Stimulated activated CD4-positive, alpha-beta T cell treated with anti-CD3 and anti-CD28 coated beads, Interleukin-1b, Interleukin-23, amount 100 ng/mL, for 4 hours (primary cell): ENCODE data around the gene CCT6A.
"Not testable (repeated sequence)": the region's sequence is repeated elsewhere in the genome, so short reads cannot be mapped to it uniquely, and the experiment has no call there.

Experiments
- DNase-seq, 2 donors: peaks; one replicate each; pipeline ENCODE4 v3.0.0-alpha.2; 2020; ENCODE audit warnings: low read depth in 2 of 2

CCT6A gene

DNA sequence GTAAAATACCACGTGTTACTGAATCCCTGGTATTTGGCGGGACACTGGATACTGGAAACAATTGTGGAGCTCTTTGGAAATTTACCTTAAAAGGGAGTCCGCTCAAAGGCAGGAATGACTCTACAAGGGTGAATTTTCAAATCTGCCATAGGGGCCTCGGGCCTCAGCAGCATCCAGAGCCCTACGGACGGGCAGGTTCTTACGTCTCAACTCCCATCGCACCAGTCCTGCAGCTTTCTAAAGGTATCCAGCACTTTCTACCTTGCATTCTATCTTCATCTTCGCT is 569 bp upstream of the CCT6A start:
- DNase-seq, result no peak

DNA sequence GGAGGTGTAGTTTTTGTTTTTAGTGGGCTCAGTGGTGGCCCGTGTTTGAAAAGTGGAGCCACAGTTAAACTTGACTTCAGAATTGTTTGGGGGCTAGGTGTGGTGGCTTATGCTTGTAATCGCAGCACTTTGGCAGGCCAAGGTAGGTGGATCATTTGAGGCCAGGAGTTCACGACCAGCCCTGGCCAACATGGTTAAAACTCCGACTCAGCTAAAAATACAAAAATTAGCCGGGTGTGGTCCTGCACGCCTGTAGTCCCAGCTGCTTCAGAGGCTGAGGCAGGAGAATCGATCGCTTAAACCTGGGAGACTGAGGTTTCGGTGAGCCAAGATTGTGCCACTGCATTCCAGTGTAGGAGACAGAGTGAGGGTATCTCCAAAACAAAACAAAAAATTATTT is 1.8 kb downstream of the CCT6A start:
- DNase-seq, result no peak

DNA sequence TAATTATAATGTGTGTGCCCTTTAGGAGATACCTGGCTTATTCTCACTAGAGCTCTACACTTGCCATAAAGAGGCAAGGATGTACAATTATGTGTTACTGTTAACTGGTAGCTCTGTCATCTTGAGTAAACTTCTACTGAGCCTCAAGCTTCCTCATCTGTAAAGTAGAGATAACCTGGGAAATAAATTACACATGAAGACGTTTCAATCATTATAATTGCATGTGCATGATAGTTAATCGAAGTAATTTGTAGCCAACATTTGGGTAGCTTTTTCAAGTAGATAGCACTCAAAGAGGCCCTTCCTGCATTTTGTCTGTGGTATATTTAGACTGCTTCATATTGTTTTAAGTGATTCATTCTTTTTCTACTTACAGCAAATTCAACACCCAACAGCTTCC is 2.4 kb downstream of the CCT6A start:
- DNase-seq, result no peak

DNA sequence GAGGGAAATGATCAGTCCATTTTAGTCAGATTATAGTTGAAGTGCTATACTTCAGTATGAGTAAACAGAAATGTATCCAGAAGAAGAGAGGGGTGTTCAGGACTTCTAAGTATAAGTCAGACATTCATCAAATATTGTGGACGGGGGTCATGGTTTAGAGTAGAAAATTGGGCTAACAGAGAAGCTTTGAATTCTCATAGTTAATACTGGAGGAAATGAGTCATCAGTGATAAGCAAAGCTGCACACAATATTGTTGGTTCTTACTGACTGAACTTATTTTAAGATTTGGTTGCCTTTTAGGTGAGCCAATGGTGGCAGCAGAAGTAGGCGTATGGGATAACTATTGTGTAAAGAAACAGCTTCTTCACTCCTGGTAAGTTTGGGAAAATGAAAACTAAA is 10.8 kb downstream of the CCT6A start:
- no peak for DNase-seq

DNA sequence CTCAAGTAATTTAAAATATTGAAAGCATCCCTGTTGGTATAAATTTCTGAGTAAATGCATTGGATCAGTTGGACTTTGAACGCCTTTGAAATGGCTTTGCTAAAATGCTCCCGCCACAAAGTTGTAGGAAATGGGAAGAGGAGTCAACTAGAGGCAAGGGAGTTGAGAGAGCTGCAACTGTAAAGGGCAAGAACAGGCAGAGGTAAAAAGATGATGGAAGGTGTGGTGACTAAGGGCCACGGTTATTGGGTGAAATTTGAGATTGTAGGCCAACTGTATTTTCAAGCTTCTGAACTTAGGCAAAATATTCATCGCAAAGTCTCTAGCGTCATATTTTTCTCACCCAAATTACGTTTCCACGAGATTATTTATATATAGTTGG is 11.9 kb downstream of the CCT6A start:
- no peak for DNase-seq

DNA sequence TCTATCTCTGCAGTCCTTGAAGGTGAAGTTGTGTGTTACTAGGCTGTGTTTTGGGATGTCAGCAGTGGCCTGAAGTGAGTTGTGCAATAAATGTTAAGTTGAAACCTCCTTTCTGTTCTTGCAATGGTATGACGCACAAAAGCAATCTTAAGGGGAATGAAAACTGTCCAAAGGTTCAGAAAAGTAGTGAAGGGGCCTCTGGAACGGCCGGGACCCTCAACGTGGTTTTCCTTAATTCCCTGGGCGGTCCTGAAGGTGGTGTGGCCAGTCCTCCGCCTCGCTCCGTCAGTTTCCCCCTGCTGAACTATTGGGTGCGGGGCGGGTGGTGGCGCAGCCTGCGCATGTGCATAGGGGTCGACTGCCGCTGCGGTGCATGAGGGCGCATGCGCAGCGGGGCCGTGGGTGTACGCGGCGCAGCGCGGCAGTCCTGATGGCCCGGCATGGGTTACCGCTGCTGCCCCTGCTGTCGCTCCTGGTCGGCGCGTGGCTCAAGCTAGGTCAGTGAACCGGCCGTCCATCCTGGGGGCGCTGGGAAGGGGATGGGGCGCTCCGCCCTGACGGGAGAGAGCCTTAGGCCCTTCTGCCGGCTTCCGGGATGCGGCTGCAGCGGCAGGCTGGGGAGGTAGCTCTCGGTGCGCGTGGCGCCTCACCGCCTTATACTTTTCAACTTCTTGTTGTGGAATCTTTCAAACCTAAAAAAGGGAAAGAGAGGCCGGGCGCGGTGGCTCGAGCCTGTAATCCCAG is 12.5 kb downstream of the CCT6A start, which contains the start of gene SUMF2:
Gene SUMF2, plus strand, starts transcription at position 405 of the 744 bp plus-strand sequence. Its CDS starts 26 bp downstream, at position 431.
- DNase-seq, result peak; percentile 88 to 89

DNA sequence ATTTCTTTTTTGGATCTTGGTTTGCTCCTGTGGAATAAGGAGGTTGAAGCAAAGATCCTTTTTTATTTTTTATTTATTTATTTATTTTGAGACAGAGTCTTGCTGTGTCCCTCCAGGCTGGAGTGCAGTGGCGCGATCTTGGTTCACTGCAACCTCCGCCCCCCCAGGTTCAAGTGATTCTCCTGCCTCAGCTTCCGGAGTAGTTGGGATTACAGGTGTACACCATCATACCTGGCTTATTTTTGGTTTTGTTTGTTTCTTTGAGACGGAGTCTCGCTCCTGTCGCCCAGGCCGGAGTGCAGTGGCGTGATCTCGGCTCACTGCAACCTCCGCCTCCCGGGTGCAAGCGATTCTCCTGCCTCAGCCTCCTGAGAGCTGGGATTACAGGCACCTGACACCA is 14.8 kb downstream of the CCT6A start:
- DNase-seq, result not testable (repeated sequence)

DNA sequence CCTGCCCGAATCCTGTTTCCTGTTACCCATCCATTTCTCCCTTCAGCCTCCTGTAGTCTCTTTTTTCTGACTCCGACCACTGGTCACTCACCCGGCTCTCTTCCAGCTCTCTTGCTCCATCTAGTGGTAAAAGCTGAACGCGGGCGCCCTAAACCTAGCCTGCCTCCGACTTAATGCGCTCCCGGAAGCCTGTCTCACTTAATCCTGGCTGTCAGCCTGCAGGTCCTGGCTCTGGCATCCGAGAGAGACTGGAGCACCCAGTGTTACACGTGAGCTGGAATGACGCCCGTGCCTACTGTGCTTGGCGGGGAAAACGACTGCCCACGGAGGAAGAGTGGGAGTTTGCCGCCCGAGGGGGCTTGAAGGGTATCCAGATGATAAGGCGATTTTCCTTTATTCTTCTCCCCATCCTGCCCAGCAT is 22.8 kb downstream of the CCT6A start:
- DNase-seq, result peak; percentile 49 to 57

DNA sequence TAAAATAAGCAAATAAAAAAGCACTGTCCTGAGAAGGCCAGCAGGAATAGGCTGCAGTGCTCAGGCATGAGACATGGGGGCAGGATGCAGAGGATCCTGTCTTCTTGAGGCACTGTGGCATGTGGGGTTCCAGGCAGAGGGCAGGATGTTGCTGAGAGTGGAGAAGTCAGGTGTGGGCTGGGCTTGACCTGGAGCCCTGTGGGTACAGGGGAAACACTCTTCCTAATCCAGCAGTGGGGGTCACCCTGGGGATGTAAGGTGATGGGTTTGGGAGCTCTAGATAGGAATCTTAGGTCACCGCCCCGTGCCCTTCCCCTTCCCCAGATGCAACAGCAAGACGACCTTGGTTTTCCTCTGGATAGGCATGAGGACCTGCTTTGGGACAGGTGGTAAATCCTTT is 26.1 kb downstream of the CCT6A start:
- no peak for DNase-seq

DNA sequence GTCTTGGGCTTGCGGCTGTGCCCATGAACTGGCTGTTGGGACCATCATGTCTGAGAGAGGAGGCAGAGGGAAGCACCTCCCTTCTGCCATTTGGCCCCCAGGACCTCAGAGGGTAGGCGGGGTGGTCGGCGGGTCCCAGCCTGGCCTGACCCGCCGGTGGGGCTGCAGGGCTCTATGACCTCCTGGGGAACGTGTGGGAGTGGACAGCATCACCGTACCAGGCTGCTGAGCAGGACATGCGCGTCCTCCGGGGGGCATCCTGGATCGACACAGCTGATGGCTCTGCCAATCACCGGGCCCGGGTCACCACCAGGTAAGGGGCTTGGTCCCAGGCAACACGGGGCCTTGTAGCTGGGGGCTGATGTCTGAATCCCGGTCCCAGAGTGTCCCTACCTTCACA is 26.6 kb downstream of the CCT6A start:
- no peak for DNase-seq

DNA sequence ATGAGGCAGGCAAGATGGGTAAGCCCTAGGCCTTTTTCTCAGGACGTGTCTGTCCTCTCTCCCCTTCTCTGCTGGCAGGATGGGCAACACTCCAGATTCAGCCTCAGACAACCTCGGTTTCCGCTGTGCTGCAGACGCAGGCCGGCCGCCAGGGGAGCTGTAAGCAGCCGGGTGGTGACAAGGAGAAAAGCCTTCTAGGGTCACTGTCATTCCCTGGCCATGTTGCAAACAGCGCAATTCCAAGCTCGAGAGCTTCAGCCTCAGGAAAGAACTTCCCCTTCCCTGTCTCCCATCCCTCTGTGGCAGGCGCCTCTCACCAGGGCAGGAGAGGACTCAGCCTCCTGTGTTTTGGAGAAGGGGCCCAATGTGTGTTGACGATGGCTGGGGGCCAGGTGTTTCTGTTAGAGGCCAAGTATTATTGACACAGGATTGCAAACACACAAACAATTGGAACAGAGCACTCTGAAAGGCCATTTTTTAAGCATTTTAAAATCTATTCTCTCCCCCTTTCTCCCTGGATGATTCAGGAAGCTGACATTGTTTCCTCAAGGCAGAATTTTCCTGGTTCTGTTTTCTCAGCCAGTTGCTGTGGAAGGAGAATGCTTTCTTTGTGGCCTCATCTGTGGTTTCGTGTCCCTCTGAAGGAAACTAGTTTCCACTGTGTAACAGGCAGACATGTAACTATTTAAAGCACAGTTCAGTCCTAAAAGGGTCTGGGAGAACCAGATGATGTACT is 28.1 kb downstream of the CCT6A start:
- DNase-seq, result no peak

DNA sequence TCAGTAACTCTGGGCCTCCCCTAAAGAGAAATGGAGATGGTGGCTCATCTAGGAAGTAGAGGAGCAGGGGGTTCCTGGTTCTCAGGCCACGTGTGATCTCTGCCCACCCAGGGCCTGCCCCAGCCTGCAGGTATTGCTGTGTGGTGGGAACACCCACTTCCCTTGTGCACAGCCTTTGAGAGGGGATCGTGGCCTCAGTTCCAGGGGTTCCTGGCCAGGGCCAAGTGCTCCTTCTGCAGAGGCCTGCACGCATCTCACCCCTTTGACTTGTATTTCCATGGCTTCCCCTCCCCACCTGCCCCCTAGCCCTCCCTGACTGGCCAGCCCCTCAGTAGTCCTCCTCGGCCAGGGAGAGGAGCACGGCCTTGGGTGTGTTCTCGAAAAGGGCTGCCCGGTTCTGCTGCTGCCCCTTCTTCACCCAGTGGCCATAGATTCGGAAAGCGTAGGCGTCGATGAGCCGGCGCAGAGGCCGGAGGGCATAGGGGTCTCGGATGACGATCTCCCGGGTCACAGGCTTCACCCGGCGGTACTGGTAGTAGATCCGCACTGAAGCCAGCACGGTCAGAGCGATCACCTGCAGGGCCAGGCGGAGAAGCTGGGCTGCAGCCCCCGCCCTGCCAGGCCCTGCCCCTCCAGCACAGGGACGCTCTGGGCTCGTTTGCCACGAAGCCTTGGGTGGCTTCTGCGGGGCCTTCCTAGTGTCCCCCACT is 29.3 kb downstream of the CCT6A start:
- DNase-seq, result not testable (repeated sequence)

DNA sequence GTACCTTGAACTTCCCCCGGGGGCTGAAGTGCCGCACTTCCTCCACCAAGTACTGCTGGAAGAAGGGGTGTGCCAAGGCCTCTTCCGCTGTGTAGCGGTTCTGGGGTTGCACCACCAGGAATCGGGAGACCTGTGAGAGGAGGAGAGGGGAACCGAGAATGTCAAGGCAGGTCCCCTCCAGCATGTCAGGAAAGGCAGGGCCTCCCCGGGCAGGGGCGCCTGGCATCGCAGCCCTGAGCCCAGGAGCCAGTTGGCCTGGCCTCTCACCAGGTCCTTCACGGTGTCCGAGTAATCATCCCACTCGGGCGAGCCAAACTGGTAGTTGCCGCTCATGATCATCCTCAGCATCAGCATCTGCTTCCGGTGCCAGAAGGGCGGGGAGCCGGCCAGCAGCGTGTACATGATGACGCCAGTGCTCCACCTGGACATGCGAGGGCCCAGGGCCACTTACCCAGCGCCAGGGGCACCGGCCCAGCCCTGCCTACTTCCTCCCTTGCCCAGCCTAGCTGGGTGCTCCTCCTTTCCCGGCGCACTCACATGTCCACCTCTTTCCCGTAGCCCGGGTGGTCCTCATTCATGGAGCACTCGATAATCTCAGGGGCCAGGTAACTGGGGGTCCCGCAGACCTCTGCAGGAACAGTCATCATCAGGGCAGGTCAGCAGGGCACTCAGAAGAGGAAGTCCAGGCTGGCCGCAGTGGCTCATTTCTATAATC is 30.2 kb downstream of the CCT6A start:
- DNase-seq, result no peak

DNA sequence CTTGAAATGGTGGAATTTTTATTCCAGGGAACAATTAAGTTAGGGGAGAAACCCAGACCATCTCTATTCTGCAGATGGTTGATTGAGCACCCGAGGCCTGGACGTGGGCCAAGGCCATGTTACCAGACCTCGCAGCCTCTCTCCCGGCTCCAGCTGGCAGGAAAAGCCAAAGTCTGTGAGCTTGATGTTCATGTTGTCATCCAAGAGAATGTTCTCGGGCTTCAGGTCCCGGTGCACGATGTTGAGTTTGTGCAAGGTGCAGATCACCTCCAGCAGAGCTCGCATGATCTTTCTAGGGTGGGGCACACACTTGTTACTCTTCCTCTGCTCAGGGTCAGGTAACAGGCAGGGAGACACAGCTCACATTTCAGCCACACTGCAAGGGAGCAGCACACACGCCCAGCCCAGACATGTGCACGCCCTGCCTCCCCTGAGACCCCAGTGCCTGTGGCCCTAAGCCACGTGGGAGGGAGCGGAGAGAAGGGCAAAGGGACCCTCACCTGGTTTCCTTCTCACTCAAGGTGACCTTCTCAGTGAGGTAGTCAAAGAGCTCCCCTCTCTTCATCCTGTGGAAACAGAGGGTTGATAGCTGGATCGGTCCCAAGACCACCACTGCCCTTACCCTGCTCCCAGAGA is 31.7 kb downstream of the CCT6A start:
- no peak for DNase-seq

DNA sequence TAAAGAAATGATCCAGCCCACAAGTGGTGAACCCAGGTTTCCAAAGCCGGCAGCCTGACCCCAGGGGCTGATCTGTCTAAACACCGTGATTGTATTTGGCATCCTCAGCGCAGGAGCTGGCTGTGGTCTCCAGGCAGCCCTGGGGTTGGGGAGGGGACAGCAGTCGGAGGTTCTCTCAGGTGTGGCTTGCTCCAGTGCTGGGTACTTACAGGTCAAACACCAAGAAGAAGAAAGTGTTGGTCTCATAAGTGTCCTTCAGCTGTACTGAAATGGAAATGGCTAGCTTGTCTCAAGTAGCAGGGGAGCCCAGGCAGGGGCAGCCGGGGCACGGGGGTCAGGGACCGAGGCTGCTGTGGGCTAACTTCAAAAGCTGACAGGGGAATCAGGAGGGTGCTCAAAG is 35.2 kb downstream of the CCT6A start:
- no peak for DNase-seq

DNA sequence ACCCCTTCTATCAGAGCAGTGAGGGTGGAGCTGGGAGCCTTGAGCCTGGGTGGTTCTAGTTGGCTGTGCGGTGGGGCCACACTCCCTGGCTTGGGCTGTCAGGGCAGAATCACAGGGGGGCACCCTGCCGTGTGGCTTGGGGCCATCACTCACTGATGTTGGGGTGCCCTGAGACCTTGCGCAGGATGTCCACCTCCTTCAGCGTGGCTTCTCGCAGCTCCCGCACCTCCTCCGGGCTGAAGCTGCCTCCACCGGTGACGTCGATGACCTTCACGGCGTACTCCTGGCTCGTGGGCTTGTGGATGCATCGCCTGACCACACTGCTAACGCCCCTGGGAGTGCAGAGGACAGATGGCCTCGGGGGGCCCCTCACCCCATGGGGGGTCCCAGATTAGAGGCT is 35.9 kb downstream of the CCT6A start:
- DNase-seq, result no peak

DNA sequence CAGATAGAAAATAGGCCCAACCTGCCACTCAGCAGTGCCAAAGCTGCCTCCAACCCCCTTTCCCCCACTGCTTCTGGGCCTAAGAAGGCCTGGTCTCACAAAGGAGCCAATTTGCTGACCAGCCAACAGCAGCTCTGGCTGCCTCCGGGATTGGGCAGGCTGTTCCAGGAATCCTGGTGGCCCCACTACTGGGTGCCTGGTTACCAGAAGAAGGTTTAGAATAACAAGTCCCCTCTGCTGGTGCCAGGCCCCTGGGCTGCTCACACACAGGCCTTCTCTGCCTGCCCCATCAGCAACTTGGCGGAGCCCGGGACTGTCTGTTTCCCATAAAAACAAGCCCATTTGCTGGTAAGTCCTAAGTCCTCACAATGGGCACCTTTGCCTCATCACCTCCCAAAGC is 40.0 kb downstream of the CCT6A start:
- DNase-seq, result no peak

DNA sequence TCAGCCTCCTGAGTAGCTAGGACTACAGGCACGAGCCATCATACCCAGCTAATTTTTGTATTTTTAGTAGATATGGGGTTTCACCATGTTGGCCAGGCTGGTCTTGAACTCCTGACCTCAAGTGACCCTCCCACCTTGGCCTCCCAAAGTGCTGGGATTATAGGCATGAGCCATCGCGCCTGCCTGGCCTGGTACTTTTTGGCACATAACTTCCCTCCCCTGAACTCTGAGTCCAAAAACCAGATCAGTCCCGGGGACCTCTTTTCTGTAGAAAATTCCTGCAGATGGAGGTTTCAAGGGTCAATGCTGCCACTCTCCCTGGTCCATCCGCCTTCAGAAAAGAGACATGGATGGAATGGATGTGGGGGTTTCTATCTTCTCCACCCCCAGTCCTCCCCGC is 40.8 kb downstream of the CCT6A start:
- DNase-seq, result not testable (repeated sequence)

DNA sequence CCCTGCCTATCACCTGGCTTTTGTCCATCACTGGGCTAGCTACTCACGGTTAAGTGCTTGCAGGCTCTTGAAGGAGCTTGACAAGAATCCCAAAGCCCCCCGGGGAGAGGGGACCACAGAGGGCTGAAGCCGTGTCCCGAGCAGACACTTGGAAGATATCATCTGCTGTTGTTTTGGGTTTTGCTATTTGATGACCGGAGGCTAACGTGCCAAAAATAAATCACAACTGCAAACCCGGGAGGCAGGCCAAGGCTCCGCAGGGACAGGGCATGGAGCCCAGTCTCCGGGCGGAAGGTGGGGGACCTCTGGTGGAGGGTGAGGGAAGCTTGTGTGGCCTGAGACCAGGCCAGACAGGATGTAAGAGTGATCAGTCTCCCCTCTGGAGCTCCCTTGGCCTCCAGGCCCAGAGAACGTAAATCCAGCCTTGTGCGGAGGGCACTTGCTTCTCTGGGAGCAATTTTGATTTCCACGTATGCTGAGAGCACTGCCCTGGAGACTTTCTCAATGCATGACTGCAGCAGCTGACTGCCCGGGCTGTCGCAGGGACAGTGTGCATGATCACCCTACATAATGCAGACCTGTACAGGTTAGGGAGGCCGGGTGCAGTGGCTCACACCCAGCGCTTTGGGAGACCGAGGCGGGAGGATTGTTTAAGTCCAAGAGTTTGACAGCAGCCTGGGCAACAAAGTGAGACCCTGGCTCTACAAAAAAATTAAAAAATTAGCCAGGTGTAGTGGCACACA is 41.4 kb downstream of the CCT6A start, which contains the start of gene PHKG1:
Gene PHKG1, minus strand, starts transcription at position 164 of the 743 bp plus-strand sequence. CDS start 4,011 bp downstream, outside the sequence.
- no peak for DNase-seq

DNA sequence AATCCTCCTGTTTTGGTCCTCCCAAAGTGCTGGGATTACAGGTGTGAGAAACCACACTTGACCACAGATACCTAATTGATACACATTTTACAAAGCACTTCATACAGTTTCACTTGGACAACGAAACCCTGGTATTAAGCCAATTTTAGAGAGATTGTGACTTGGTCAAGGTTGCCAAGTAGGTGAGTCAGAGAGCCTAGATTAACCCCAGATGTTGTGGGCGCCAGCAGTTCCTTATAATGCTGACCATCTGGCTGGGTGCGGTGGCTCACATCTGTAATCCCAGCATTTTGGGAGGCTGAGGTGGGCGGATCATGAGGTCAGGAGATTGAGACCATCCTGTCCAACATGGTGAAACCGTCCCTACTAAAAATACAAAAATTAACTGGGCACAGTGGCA is 46.1 kb downstream of the CCT6A start:
- DNase-seq, result no peak
